HCT116 (cell line): ENCODE results near the gene SNRNP25. TPM values are rescaled to one million over a fixed set of nuclear protein-coding genes. Genes with fewer than 3 reads are reported as not detected.

Experiments
- ATAC-seq: fragments of 200-7000 bp; cut with Tn5 transposase; 2 replicates; pipeline ENCODE4 v1.9.1; 2020; ENCODE audit warnings: mild to moderate bottlenecking, moderate library complexity
- BruUV-seq: library from RNA; stranded (reverse); fragments of 400-500 nt; replicated peaks from 2 replicates; lab custom pipeline; 2021; lab: Mats Ljungman, UMichigan
- CTCF ChIA-PET: fragments of 300-600 bp; sonication (Branson Sonifier 250); formaldehyde crosslinking; loops from one replicate; lab custom pipeline; 2021; ENCODE audit warnings: antibody characterized with exemption; lab: Charles Lee
- POLR2A ChIA-PET: fragments of 300-600, 350-600 bp; sonication (Branson Sonifier 250); formaldehyde crosslinking; loops from one replicate; lab custom pipeline; 2021; ENCODE audit warnings: antibody characterized with exemption; lab: Charles Lee
- RAD21 ChIA-PET, 2 experiments: fragments of 300-600 bp; sonication (Branson Sonifier 250); formaldehyde crosslinking; loops; one replicate each; lab custom pipeline; 2023; ENCODE audit warnings: low total read pairs in 2 of 2; ENCODE audit not compliant: uncharacterized antibody in 2 of 2, unreplicated experiment in 2 of 2, low non-redundant PET in 1 of 2; lab: Charles Lee
- DNase-seq: peaks from one replicate; pipeline ENCODE4 v3.0.0-alpha.2; 2010; ENCODE audit warnings: low read depth, low spot score
- H2AFZ ChIP-seq: fragments of 200-600 bp; shearing (Covaris generic), sonication (generic); 2 replicates; pipeline ENCODE4 v1.6.1; 2017; ENCODE audit warnings: low read depth, mixed run types, mixed read lengths, antibody characterized with exemption, low read length; ENCODE audit not compliant: poor library complexity, severe bottlenecking
- H3K27ac ChIP-seq: 2 replicates; pipeline ENCODE4 v1.5.1; 2012; ENCODE audit warnings: low read depth, low read length
- H3K27me3 ChIP-seq: fragments of 200-600 bp; sonication (generic); 2 replicates; pipeline ENCODE4 v1.6.1; 2016; ENCODE audit warnings: mixed run types, low read length, mixed read lengths; ENCODE audit not compliant: insufficient read depth
- H3K36me3 ChIP-seq, 2 experiments: fragments of 200-500 bp in 1 of 2; fragments of 200-600 bp in 1 of 2; sonication (Bioruptor generic) in 1 of 2; sonication (generic) in 1 of 2; 2 replicates each; pipeline versions ENCODE4 v1.5.1 to v1.6.1; 2014 to 2016; ENCODE audit warnings: low read length in 2 of 2, inconsistent platforms in 1 of 2, mixed read lengths in 1 of 2, mixed run types in 1 of 2; ENCODE audit not compliant: insufficient read depth in 2 of 2, control insufficient read depth in 1 of 2
- H3K4me1 ChIP-seq, 2 experiments: fragments of 200-600 bp in 1 of 2; sonication (generic) in 1 of 2; 2 replicates each; pipeline versions ENCODE4 v1.5.1 to v1.6.1; 2012 to 2017; ENCODE audit warnings: low read length in 2 of 2, inconsistent platforms in 1 of 2, mild to moderate bottlenecking in 1 of 2, mixed read lengths in 1 of 2, mixed run types in 1 of 2, moderate library complexity in 1 of 2; ENCODE audit not compliant: insufficient read depth in 2 of 2, control insufficient read depth in 1 of 2
- H3K4me2 ChIP-seq: fragments of 200-600 bp; sonication (generic); 2 replicates; pipeline ENCODE4 v1.6.1; 2017; ENCODE audit warnings: mixed run types, low read length, mixed read lengths
- H3K4me3 ChIP-seq, 2 experiments: fragments of 200-600 bp in 1 of 2; sonication (generic) in 1 of 2; replicated peaks in 1 of 2; 2 replicates each; pipeline ENCODE4 v1.5.1; 2011 to 2016; ENCODE audit warnings: low read length in 2 of 2, control low read depth in 1 of 2, low read depth in 1 of 2, mild to moderate bottlenecking in 1 of 2, mixed read lengths in 1 of 2, mixed run types in 1 of 2
- H3K79me2 ChIP-seq: fragments of 200-600 bp; sonication (generic); 2 replicates; pipeline ENCODE4 v1.6.1; 2017; ENCODE audit warnings: mild to moderate bottlenecking, mixed run types, low read length, moderate library complexity, mixed read lengths; ENCODE audit not compliant: insufficient read depth
- H3K9ac ChIP-seq: fragments of 200-600 bp; sonication (generic); 2 replicates; pipeline ENCODE4 v1.6.1; 2016; ENCODE audit warnings: low read length, mixed read lengths
- H3K9me2 ChIP-seq: fragments of 200-600 bp; sonication (generic), shearing (Covaris generic); 2 replicates; pipeline ENCODE4 v1.6.1; 2017; ENCODE audit warnings: mixed run types, mild to moderate bottlenecking, moderate library complexity; ENCODE audit not compliant: insufficient read depth
- H3K9me3 ChIP-seq, 2 experiments: fragments of 200-500 bp in 1 of 2; fragments of 200-600 bp in 1 of 2; sonication (Bioruptor generic) in 1 of 2; sonication (generic) in 1 of 2; 2 replicates each; pipeline ENCODE4 v1.6.1; 2014 to 2017; ENCODE audit warnings: low read length in 2 of 2, mixed read lengths in 2 of 2, inconsistent platforms in 1 of 2, low read depth in 1 of 2, mild to moderate bottlenecking in 1 of 2, mixed run types in 1 of 2, moderate library complexity in 1 of 2; ENCODE audit not compliant: control insufficient read depth in 1 of 2, insufficient read depth in 1 of 2
- H4K20me1 ChIP-seq: fragments of 200-600 bp; sonication (generic), shearing (Covaris generic); 2 replicates; pipeline ENCODE4 v1.6.1; 2017; ENCODE audit warnings: mixed run types, mild to moderate bottlenecking, moderate library complexity; ENCODE audit not compliant: insufficient read depth
- ATF3 ChIP-seq: IDR thresholded peaks from 2 replicates; pipeline ENCODE4 v1.6.1; 2012
- CBX3 ChIP-seq: IDR thresholded peaks from 2 replicates; pipeline ENCODE4 v1.6.1; 2012; ENCODE audit warnings: low read depth
- EGR1 ChIP-seq: IDR thresholded peaks from 2 replicates; pipeline ENCODE4 v1.6.1; 2012; ENCODE audit warnings: low read depth
- ELF1 ChIP-seq: IDR thresholded peaks from 2 replicates; pipeline ENCODE4 v1.6.1; 2012; ENCODE audit warnings: low read depth, borderline replicate concordance
- EZH2 ChIP-seq: fragments of 200-600 bp; sonication (generic); IDR thresholded peaks from 2 replicates; pipeline ENCODE4 v1.6.1; 2017; ENCODE audit warnings: antibody characterized with exemption, mixed run types
- JUND ChIP-seq: IDR thresholded peaks from 2 replicates; pipeline ENCODE4 v1.6.1; 2012
- MAX ChIP-seq: IDR thresholded peaks from 2 replicates; pipeline ENCODE4 v1.6.1; 2012
- POLR2A ChIP-seq: IDR thresholded peaks from 2 replicates; pipeline ENCODE4 v1.7.0; 2011; ENCODE audit warnings: borderline replicate concordance; ENCODE audit not compliant: insufficient read depth, insufficient read length; ENCODE audit errors: extremely low read depth
- POLR2AphosphoS5 ChIP-seq: IDR thresholded peaks from 2 replicates; pipeline ENCODE4 v1.6.1; 2011; ENCODE audit warnings: mild to moderate bottlenecking, low read depth, low read length, moderate library complexity
- RAD21 ChIP-seq: IDR thresholded peaks from 2 replicates; pipeline ENCODE4 v1.6.1; 2012; ENCODE audit warnings: low read depth, mild to moderate bottlenecking
- REST ChIP-seq: IDR thresholded peaks from 2 replicates; pipeline ENCODE4 v1.6.1; 2012; ENCODE audit warnings: low read depth
- SIN3A ChIP-seq: IDR thresholded peaks from 2 replicates; pipeline ENCODE4 v1.6.1; 2012; ENCODE audit warnings: low read depth
- SRF ChIP-seq: IDR thresholded peaks from 2 replicates; pipeline ENCODE4 v1.6.1; 2012; ENCODE audit warnings: low read depth
- TCF7L2 ChIP-seq: IDR thresholded peaks from 2 replicates; pipeline ENCODE4 v1.7.0; 2011; ENCODE audit warnings: borderline replicate concordance, inconsistent platforms; ENCODE audit not compliant: insufficient read depth, insufficient read length; ENCODE audit errors: extremely low read depth
- ZBTB33 ChIP-seq: IDR thresholded peaks from 2 replicates; pipeline ENCODE4 v1.6.1; 2011; ENCODE audit warnings: mild to moderate bottlenecking, low read length, moderate library complexity; ENCODE audit not compliant: insufficient replicate concordance; ENCODE audit errors: extremely low read depth
- ZFX ChIP-seq: fragments of 450-650 bp; IDR thresholded peaks from 2 replicates; pipeline ENCODE4 v1.6.1; 2017
- ZNF274 ChIP-seq: fragments of 200-500 bp; sonication (Bioruptor generic); IDR thresholded peaks from 2 replicates; pipeline ENCODE4 v1.6.1; 2014; ENCODE audit warnings: mild to moderate bottlenecking, low read depth, low read length, inconsistent platforms
- intact Hi-C: fragments of 100-400 bp; cut with micrococcal nuclease; formaldehyde crosslinking; loops from 2 replicates; pipeline ENCODE4 v1.10.0; 2022
- total RNA-seq: library from RNA; stranded (reverse); gene quantifications from one replicate; pipeline ENCODE4 v1.2.1, GENCODE V29; 2021; ENCODE audit not compliant: unreplicated experiment

Gene SNRNP25
- total RNA-seq, 1 experiment from 2014 or later: 24.5 TPM

- Histone ChIP-seq H3K9ac (no peak overlapping the region), H3K9me2 (no peaks in the 10 kb centered on the region), H4K20me1 (no peaks in the 10 kb centered on the region), H3K27me3 (no peaks in the 10 kb centered on the region), H3K4me2 (no peak overlapping the region), H3K4me3 (no peak overlapping the region), H2AFZ (no peak overlapping the region), H3K9me3 (no peaks in the 10 kb centered on the region), H3K36me3 (no peaks in the 10 kb centered on the region; a peak in 2 of 4 replicates), H3K27ac (no peak overlapping the region), H3K4me1 (peaks cover 0 to 9% of the 10 kb centered on the region in 2 experiments; a peak in 3 of 4 replicates), H3K79me2 (no peaks in the 10 kb centered on the region)
- ChIA-PET RAD21 (no interaction called here), CTCF (no interaction called here), POLR2A (no interaction called here)
- ATAC-seq (no peak), DNase-seq (no peak)
- intact Hi-C loops: no loop called here
- no TSS peak for BruUV-seq
- TF ChIP-seq CBX3 (no peak), POLR2AphosphoS5 (no peak), ZFX (no peak), ELF1 (no peak), ZBTB33 (no peak), EGR1 (no peak), JUND (no peak), POLR2A (no peak), REST (no peak), TCF7L2 (no peak), ZNF274 (no peak), SIN3A (no peak), SRF (no peak), RAD21 (no peak), EZH2 (no peak), ATF3 (no peak), MAX (no peak)
Measured at GRCh38 chr16:105521-105920, 51.9 kb downstream of the SNRNP25 start.
